Osteocyte (in vitro differentiated cells): ENCODE results near the gene IFNLR1. TPM values are rescaled to one million over a fixed set of nuclear protein-coding genes. Genes with fewer than 3 reads are reported as not detected.

Experiments
- DNase-seq: peaks from one replicate; pipeline ENCODE4 v3.0.0; 2021; ENCODE audit warnings: mixed read lengths; ENCODE audit not compliant: unreplicated experiment; ENCODE audit errors: extremely low spot score
- H3K27ac Mint-ChIP-seq: one replicate; pipeline ENCODE4 v1.8.0; 2021; ENCODE audit warnings: mild to moderate bottlenecking, mixed read lengths; ENCODE audit not compliant: unreplicated experiment
- H3K27me3 Mint-ChIP-seq: one replicate; pipeline ENCODE4 v1.8.0; 2021; ENCODE audit warnings: mixed read lengths; ENCODE audit not compliant: unreplicated experiment
- H3K36me3 Mint-ChIP-seq: one replicate; pipeline ENCODE4 v1.8.0; 2021; ENCODE audit warnings: mixed read lengths; ENCODE audit not compliant: unreplicated experiment
- H3K4me1 Mint-ChIP-seq: one replicate; pipeline ENCODE4 v1.8.0; 2021; ENCODE audit warnings: mixed read lengths; ENCODE audit not compliant: unreplicated experiment
- H3K4me3 Mint-ChIP-seq: one replicate; pipeline ENCODE4 v1.8.0; 2021; ENCODE audit warnings: mild to moderate bottlenecking, moderate library complexity, mixed read lengths; ENCODE audit not compliant: unreplicated experiment
- H3K9me3 Mint-ChIP-seq: one replicate; pipeline ENCODE4 v1.8.0; 2021; ENCODE audit warnings: mixed read lengths; ENCODE audit not compliant: unreplicated experiment
- total RNA-seq: library from RNA; stranded (reverse); gene quantifications from 2 replicates; pipeline ENCODE4 v1.2.1, GENCODE V29; 2021
- TF ChIP-seq, protein P1 (sequence below): fragments of 200-600 bp; sonication (generic); IDR thresholded peaks from 2 replicates; pipeline ENCODE4 v1.5.0; 2021; ENCODE audit warnings: antibody characterized with exemption, mild to moderate bottlenecking, moderate library complexity

The IFNLR1 gene
- total RNA-seq, 1 donor from 2014 or later, result 0.16 TPM

DNA sequence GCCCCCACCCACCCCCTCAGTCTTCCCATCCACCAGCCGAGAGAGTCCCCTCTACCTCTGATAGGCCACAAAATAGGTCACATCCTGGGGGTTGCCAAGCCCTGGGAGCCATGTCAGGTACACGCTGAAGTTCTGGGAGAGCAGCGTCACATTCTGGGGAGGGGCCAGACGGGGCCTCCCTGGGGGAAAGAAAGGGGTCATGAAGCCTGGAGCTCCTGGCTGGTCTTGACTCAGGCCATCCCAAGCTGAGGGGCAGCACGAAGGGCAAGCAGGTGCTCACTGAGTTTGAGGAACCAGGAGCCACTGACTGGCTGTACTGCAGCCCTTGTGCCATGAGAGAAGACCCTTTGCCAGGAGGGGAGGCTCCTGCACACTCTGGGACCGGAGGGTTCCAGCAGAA lies 6.4 kb downstream of the IFNLR1 start:
- DNase-seq, result no peak
- Mint-ChIP-seq H3K4me1 (no peaks in the 10 kb centered on the region), H3K27me3 (peaks cover 22% of the 10 kb centered on the region), H3K9me3 (no peaks in the 10 kb centered on the region), H3K36me3 (no peaks in the 10 kb centered on the region), H3K27ac (no peak overlapping the region), H3K4me3 (no peak overlapping the region)
- TF ChIP-seq, protein P1, sequence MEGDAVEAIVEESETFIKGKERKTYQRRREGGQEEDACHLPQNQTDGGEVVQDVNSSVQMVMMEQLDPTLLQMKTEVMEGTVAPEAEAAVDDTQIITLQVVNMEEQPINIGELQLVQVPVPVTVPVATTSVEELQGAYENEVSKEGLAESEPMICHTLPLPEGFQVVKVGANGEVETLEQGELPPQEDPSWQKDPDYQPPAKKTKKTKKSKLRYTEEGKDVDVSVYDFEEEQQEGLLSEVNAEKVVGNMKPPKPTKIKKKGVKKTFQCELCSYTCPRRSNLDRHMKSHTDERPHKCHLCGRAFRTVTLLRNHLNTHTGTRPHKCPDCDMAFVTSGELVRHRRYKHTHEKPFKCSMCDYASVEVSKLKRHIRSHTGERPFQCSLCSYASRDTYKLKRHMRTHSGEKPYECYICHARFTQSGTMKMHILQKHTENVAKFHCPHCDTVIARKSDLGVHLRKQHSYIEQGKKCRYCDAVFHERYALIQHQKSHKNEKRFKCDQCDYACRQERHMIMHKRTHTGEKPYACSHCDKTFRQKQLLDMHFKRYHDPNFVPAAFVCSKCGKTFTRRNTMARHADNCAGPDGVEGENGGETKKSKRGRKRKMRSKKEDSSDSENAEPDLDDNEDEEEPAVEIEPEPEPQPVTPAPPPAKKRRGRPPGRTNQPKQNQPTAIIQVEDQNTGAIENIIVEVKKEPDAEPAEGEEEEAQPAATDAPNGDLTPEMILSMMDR, result no peak

DNA sequence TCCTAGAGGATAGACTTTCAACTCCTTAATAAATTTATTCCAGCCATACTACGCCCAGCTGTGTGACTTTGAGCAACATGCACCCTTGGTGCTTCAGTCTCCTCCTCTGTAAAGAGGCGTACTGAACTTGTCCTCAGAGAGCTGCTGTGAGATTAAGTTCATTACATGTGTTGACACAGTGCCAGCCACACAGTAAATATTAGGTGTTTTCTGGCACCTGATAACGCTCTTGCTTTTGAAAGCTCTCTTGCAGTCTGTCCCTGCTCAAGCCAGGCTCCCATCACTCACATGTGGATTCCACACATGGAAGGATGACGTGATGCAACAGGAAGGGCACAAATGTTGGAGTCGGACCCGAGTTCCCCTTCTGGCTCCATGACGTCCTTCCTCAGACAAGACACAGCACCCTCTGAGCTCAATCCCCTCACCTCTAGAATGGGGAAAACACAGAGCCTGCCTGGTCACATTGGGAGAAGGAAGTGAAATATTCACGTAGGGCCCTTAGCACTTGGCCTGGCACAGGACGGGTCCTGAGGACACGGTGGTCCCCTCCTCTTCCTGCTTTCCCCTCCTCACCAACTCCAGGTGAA lies 7.7 kb downstream of the IFNLR1 start:
- H3K4me3 Mint-ChIP-seq, result no peak overlapping the region
- no peak overlapping the region for H3K27ac Mint-ChIP-seq
- no peaks in the 10 kb centered on the region for H3K4me1 Mint-ChIP-seq
- H3K9me3 Mint-ChIP-seq, result no peaks in the 10 kb centered on the region
- peaks cover 28% of the 10 kb centered on the region for H3K27me3 Mint-ChIP-seq
- H3K36me3 Mint-ChIP-seq, result no peaks in the 10 kb centered on the region
- TF ChIP-seq, protein P1, result no peak
- no peak for DNase-seq

DNA sequence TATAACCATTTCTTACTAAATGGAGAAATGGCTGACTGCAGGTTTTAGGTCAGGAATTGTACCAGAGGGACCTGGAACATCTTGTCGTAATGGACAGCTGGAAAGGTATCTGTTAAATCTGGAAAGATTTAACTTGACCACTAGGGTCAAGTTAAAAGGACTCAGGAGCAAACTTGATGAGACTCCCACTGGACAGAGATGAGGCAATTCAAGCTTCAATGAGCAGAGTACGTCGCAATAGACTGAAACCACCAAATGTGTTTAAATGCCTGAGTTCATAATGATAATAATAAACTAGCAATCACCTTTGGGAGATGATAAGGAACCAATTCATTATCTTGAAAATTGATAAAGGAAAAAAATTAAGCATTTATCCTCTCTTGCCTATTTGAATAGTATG lies 8.7 kb downstream of the IFNLR1 start:
- no peaks in the 10 kb centered on the region for H3K9me3 Mint-ChIP-seq
- peaks cover 37% of the 10 kb centered on the region for H3K27me3 Mint-ChIP-seq
- H3K4me1 Mint-ChIP-seq, result no peaks in the 10 kb centered on the region
- H3K4me3 Mint-ChIP-seq, result no peak overlapping the region
- no peaks in the 10 kb centered on the region for H3K36me3 Mint-ChIP-seq
- TF ChIP-seq, protein P1, result no peak
- DNase-seq, result no peak
- H3K27ac Mint-ChIP-seq, result no peak overlapping the region

DNA sequence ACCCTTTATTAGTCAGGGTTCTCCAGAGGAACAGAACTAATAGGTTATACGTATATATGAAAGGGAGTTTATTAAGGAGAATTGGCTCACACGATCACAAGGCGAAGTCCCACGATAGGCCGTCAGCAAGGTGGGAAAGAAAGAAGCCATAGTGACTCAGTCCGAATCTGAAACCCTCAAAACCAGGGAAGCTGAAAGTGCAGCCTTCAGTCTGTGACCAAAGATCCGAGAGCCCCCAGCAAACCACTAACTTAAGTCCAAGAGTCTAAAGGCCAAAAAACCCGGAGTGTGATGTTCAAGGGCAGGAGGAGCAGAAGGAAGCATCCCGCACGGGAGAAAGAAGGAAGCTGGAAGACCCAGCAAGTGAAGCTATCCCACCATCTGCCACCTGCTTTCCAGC lies 9.9 kb downstream of the IFNLR1 start:
- TF ChIP-seq, protein P1, result no peak
- Mint-ChIP-seq H3K36me3 (no peaks in the 10 kb centered on the region), H3K27ac (no peak overlapping the region), H3K4me1 (no peaks in the 10 kb centered on the region), H3K27me3 (peaks cover 44% of the 10 kb centered on the region), H3K4me3 (no peak overlapping the region), H3K9me3 (no peaks in the 10 kb centered on the region)
- DNase-seq, result no peak

DNA sequence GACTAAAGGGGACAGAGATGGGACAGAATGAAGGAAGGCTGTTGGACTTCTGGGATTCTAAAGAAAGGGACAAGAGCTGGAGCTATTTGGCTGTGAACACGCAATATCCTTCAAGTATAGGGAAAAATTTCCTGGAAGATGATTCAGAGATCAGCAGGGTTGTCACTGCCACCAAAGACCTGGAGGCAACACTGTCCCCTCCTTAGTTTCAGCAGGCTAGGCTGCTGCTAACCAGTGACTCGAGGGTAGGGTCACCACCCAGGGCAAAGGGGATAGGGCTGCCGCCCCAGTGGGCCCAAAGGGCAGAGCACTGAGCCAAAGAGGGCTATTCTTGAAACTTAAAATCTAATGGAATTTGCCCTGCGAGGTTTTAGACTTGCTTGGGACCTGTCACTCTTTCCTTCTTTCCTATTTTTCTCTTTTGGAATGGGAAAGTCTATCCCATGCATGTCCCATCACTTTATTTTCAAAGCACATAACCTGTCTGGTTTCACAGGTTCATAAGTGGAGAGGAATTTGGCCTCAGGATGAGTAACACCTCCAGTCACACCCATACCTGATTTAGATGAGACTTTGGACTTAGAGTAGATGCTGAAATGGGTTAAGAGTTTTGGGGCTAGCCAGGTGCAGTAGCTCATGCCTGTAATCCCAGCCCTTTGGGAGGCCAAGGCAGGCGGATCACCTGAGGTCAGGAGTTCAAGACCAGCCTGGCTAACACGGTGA lies 11.9 kb downstream of the IFNLR1 start:
- Mint-ChIP-seq H3K36me3 (no peaks in the 10 kb centered on the region), H3K27ac (no peak overlapping the region), H3K27me3 (peaks cover 53% of the 10 kb centered on the region), H3K9me3 (no peaks in the 10 kb centered on the region), H3K4me3 (no peak overlapping the region), H3K4me1 (no peaks in the 10 kb centered on the region)
- TF ChIP-seq, protein P1, result no peak
- no peak for DNase-seq
